ENCODE results near the gene ELAVL2. TPM values are rescaled to one million over a fixed set of nuclear protein-coding genes. Genes with fewer than 3 reads are reported as not detected.

Gene ELAVL2
- total RNA-seq, 6 experiments from 2014 or later = not detected

DNA sequence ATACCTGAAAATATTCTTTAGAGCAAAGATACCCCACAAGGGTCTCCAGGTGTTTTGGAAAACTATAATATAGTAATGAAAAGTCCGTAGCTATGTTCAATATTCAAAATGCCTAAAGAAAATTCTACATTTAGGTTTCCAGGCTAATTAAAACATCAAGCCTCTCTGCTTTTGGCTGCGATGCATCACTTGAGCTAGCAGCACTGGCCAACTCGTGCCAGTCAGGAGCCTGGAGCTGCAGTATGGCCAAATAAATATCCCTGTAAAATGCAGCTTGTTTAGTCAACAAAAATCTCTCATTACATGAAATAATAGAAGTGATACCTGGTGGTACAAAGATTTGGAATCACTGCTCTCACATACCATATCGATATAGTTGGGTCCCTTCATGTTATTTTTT, 181.1 kb downstream of the ELAVL2 start:
- WGBS (ENCODE audit: insufficient coverage, low coverage, low lambda C conversion rate, missing lambda C conversion rate) = 51% methylated on average over 4 of the region's 4 CpGs
- DNase-seq (no peak), ATAC-seq (no peak)
- intact Hi-C loops (cut with DNase I) = no loop called here
- TF ChIP-seq POLR2A (IDR thresholded peaks at IDR 0.05) = no peak
- no peak for TF ChIP-seq CTCF (IDR thresholded peaks at IDR 0.05)
- no peak overlapping the region for H3K4me3 ChIP-seq
- no peaks in the 10 kb centered on the region for H3K9me3 ChIP-seq
- H3K4me1 ChIP-seq = no peaks in the 10 kb centered on the region
- no peaks in the 10 kb centered on the region for H3K27me3 ChIP-seq
- no peaks in the 10 kb centered on the region for H3K36me3 ChIP-seq
- H3K27ac ChIP-seq = no peak overlapping the region

- no peak for DNase-seq
- no peaks in the 10 kb centered on the region for H3K9me3 ChIP-seq
- 30% methylated on average over 5 of the region's 6 CpGs for WGBS (ENCODE audit: insufficient coverage, low coverage, low lambda C conversion rate, missing lambda C conversion rate)
- H3K4me3 ChIP-seq = no peak overlapping the region
- no peak overlapping the region for H3K27ac ChIP-seq
- no peak for ATAC-seq
- intact Hi-C loops (cut with DNase I) = no loop called here
- no peaks in the 10 kb centered on the region for H3K27me3 ChIP-seq
- no peaks in the 10 kb centered on the region for H3K4me1 ChIP-seq
- TF ChIP-seq POLR2A (IDR thresholded peaks at IDR 0.05) (no peak), CTCF (IDR thresholded peaks at IDR 0.05) (no peak)
- H3K36me3 ChIP-seq = no peaks in the 10 kb centered on the region
Observed at GRCh38 chr9:23644326-23644725, 181.7 kb downstream of the ELAVL2 start.

- intact Hi-C loops (cut with DNase I) = no loop called here
- no peak for ATAC-seq
- DNase-seq = no peak
Observed at GRCh38 chr9:23643656-23644258, 182.3 kb downstream of the ELAVL2 start.

More at GRCh38 chr9:23643656-23644258, 182.3 kb downstream of the ELAVL2 start:
- TF ChIP-seq POLR2A (IDR thresholded peaks at IDR 0.05) (no peak), CTCF (IDR thresholded peaks at IDR 0.05) (no peak)
- H3K4me3 ChIP-seq = no peak overlapping the region
- no peaks in the 10 kb centered on the region for H3K9me3 ChIP-seq
- H3K4me1 ChIP-seq = no peaks in the 10 kb centered on the region
- no CpG with 5 or more reads among the region's 1 CpG for WGBS (ENCODE audit: insufficient coverage, low coverage, low lambda C conversion rate, missing lambda C conversion rate)
- H3K27ac ChIP-seq = no peak overlapping the region
- H3K36me3 ChIP-seq = no peaks in the 10 kb centered on the region
- H3K27me3 ChIP-seq = no peaks in the 10 kb centered on the region

Measured in right lobe of liver (tissue), 6 donors.